B cell (primary cell): Measurements from ENCODE around the gene RER1. TPM values are rescaled to one million over a fixed set of nuclear protein-coding genes. Genes with fewer than 3 reads are reported as not detected.
"Not testable (repeated sequence)": the region's sequence is repeated elsewhere in the genome, so short reads cannot be mapped to it uniquely, and the experiment has no call there.

ENCODE experiments used
- ATAC-seq: fragments of 200-7000 bp; cut with Tn5 transposase; one replicate; pipeline ENCODE4 v1.10.0; 2021; ENCODE audit warnings: low read depth, mild to moderate bottlenecking, moderate number of reproducible peaks, moderate library complexity
- CTCF ChIA-PET: fragments of 350-600 bp; sonication (Branson Sonifier 250); formaldehyde crosslinking; loops from one replicate; lab custom pipeline; 2021; ENCODE audit warnings: antibody characterized with exemption, inconsistent platforms; lab: Charles Lee
- POLR2A ChIA-PET: fragments of 350-600 bp; sonication (Branson Sonifier 250); formaldehyde crosslinking; loops from one replicate; lab custom pipeline; 2021; ENCODE audit warnings: antibody characterized with exemption; lab: Charles Lee
- DNase-seq: peaks from one replicate; pipeline ENCODE4 v3.0.0; 2013
- H2AFZ ChIP-seq: 2 replicates; pipeline ENCODE4 v1.6.1; 2012; ENCODE audit warnings: mild to moderate bottlenecking, low read depth, low read length; ENCODE audit not compliant: insufficient read depth, poor library complexity, severe bottlenecking
- H3K27ac ChIP-seq, 2 donors: 1 replicate in 1 of 2; 2 replicates in 1 of 2; pipeline ENCODE4 v1.5.1; 2012 to 2013; ENCODE audit warnings: low read length in 2 of 2, mild to moderate bottlenecking in 2 of 2, moderate library complexity in 1 of 2
- H3K27me3 ChIP-seq, 4 experiments: fragments of 200-600 bp in 1 of 4; sonication (generic) in 1 of 4; replicated peaks in 1 of 4; 1 replicate in 2 of 4; 2 replicates in 2 of 4; pipeline versions ENCODE4 v1.6.1 to v1.7.0; 2013 to 2016; ENCODE audit warnings: low read length in 3 of 4, mild to moderate bottlenecking in 2 of 4, mixed read lengths in 1 of 4, moderate library complexity in 1 of 4; ENCODE audit not compliant: insufficient read depth in 4 of 4, control insufficient read depth in 3 of 4; ENCODE audit errors: control extremely low read depth in 1 of 4
- H3K36me3 ChIP-seq, 2 experiments: replicated peaks in 1 of 2; 1 replicate in 1 of 2; 2 replicates in 1 of 2; pipeline versions ENCODE4 v1.6.1 to v1.7.1; 2013; ENCODE audit warnings: low read length in 1 of 2; ENCODE audit not compliant: insufficient read depth in 2 of 2, control insufficient read depth in 1 of 2; ENCODE audit errors: control extremely low read depth in 1 of 2, extremely low read depth in 1 of 2
- H3K4me1 ChIP-seq, 2 donors: fragments of 200-600 bp in 1 of 2; sonication (generic) in 1 of 2; 1 replicate in 1 of 2; 2 replicates in 1 of 2; pipeline versions ENCODE4 v1.5.1 to v1.6.1; 2013 to 2017; ENCODE audit warnings: low read length in 2 of 2; ENCODE audit not compliant: control insufficient read depth in 2 of 2, insufficient read depth in 2 of 2
- H3K4me2 ChIP-seq: replicated peaks from 2 replicates; pipeline ENCODE3; 2012; ENCODE audit warnings: mild to moderate bottlenecking, low read depth, low read length; ENCODE audit not compliant: poor library complexity, severe bottlenecking
- H3K4me3 ChIP-seq, 5 experiments: fragments of 200-600 bp in 1 of 5; sonication (generic) in 1 of 5; 1 replicate in 3 of 5; 2 replicates in 2 of 5; pipeline versions ENCODE4 v1.5.1 to v1.7.0; 2011 to 2016; ENCODE audit warnings: low read length in 4 of 5, mild to moderate bottlenecking in 4 of 5, low read depth in 2 of 5, control low read depth in 1 of 5, moderate library complexity in 1 of 5; ENCODE audit not compliant: insufficient read depth in 1 of 5; ENCODE audit errors: control extremely low read depth in 1 of 5, extremely low read depth in 1 of 5
- H3K79me2 ChIP-seq: fragments of 200-600 bp; sonication (generic); one replicate; pipeline ENCODE4 v1.6.0; 2016; ENCODE audit warnings: low read length; ENCODE audit not compliant: control insufficient read depth, insufficient read depth
- H3K9ac ChIP-seq: fragments of 200-600 bp; sonication (generic); 2 replicates; pipeline ENCODE4 v1.6.1; 2017; ENCODE audit warnings: mild to moderate bottlenecking, low read length, moderate library complexity
- H3K9me3 ChIP-seq, 3 donors: one replicate each; pipeline versions ENCODE4 v1.6.1 to v1.7.1; 2013; ENCODE audit warnings: low read length in 2 of 3; ENCODE audit not compliant: control insufficient read depth in 2 of 3, insufficient read depth in 1 of 3; ENCODE audit errors: control extremely low read depth in 1 of 3
- H4K20me1 ChIP-seq: 2 replicates; pipeline ENCODE4 v1.6.0; 2012; ENCODE audit warnings: mild to moderate bottlenecking, low read length; ENCODE audit not compliant: insufficient read depth, control insufficient read depth, poor library complexity, severe bottlenecking
- H3K27ac Mint-ChIP-seq: one replicate; pipeline ENCODE4 v1.8.0; 2021; ENCODE audit warnings: mixed read lengths
- H3K27me3 Mint-ChIP-seq: one replicate; pipeline ENCODE4 v1.8.0; 2021; ENCODE audit warnings: mixed read lengths
- H3K4me1 Mint-ChIP-seq: one replicate; pipeline ENCODE4 v1.8.0; 2021; ENCODE audit warnings: mixed read lengths
- H3K4me3 Mint-ChIP-seq: one replicate; pipeline ENCODE4 v1.8.0; 2021; ENCODE audit warnings: mixed read lengths
- H3K9me3 Mint-ChIP-seq: one replicate; pipeline ENCODE4 v1.8.0; 2022; ENCODE audit warnings: mixed read lengths; ENCODE audit not compliant: insufficient read depth
- EZH2 ChIP-seq: IDR thresholded peaks from 2 replicates; pipeline ENCODE4 v1.6.1; 2012; ENCODE audit warnings: borderline replicate concordance, low read depth, mild to moderate bottlenecking, moderate library complexity, low read length; ENCODE audit not compliant: insufficient read depth, poor library complexity, severe bottlenecking
- WGBS: methylation state at CpG from one replicate; pipeline ENCODE4 v1.1.5; 2013; ENCODE audit warnings: missing lambda C conversion rate; ENCODE audit not compliant: insufficient coverage; 5-methylcytosine and 5-hydroxymethylcytosine counted together
- intact Hi-C: fragments of 100-400 bp; cut with micrococcal nuclease; formaldehyde crosslinking; loops from one replicate; pipeline ENCODE4 v1.10.0; 2022
- polyA plus RNA-seq: library from polyadenylated mRNA; depleted of rRNA; stranded (reverse); fragments of >200 nt; gene quantifications from 2 replicates; pipeline ENCODE4 v1.2.3, GENCODE V29; 2012
- total RNA-seq, 2 donors: library from RNA; stranded (reverse); fragments of 120-200 nt in 1 of 2; gene quantifications; 1 replicate in 1 of 2; 2 replicates in 1 of 2; pipeline versions ENCODE4 v1.2.3 to v1.2.4, GENCODE V29; 2013 to 2022
- TF ChIP-seq, protein P1 (sequence below): fragments of 200-600 bp; IDR thresholded peaks from one replicate; pipeline ENCODE4 v1.8.0; 2022; ENCODE audit warnings: antibody characterized with exemption, mild to moderate bottlenecking

Gene RER1
- total and polyA plus RNA-seq, 2 donors (not counting 1 experiment from before 2014, with no cell fraction given): 78.5 to 118 TPM

DNA sequence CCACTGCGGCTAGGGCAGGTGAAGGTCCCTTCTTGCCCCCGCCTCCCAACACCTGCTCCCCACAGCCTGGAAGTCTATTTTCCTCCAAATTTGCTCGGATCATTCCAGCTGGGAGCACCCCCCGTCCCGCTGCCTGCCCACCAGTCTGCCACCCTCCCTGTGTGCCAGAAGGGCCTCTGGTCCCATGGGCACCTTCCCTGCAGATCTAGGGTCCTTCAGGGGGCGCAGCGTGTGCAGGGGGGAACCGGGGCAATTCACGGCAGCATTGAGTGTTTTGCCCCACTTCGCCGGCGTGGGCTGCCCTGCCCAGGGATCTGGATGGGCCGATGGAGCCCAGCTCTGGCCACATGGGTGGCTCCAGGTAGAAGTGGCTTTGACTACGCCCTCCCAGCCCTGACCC, 47.0 kb downstream of the RER1 start:
- no peak overlapping the region for H3K9ac ChIP-seq

DNA sequence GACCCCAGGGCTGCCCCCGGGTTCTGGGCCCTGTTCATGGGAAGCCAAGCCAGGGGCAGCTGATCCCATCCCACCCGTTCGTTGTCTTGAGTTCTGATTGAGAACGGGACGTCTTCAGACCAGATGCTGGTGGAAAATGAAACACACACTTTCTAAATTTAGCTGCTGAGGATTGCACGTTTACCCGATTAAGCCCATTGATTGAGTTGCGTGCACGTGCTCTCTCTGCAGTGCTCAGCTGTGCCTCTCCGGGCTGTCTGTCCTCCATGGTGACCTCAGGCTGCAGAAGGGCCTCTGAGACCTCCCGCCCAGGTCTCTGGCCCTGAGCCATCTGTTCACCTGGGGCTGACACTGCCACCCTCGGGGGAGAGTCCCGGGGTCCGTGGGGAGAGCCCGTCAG, 47.7 kb downstream of the RER1 start:
- intact Hi-C loops: no loop called here
- H4K20me1 ChIP-seq: no peaks in the 10 kb centered on the region
- H3K79me2 ChIP-seq: no peaks in the 10 kb centered on the region
- no peak overlapping the region for H3K4me3 ChIP-seq
- Mint-ChIP-seq H3K4me1 (no peaks in the 10 kb centered on the region), H3K27me3 (no peaks in the 10 kb centered on the region), H3K4me3 (no peak overlapping the region), H3K9me3 (no peaks in the 10 kb centered on the region), H3K27ac (no peak overlapping the region)
- no peak for DNase-seq
- H3K9ac ChIP-seq: no peak overlapping the region
- CTCF ChIA-PET: no interaction called here
- H2AFZ ChIP-seq: no peak overlapping the region
- WGBS: 83% methylated on average over 15 of the region's 15 CpGs
- no peak overlapping the region for H3K27ac ChIP-seq
- POLR2A ChIA-PET: no interaction called here
- no peak overlapping the region for H3K4me2 ChIP-seq
- TF ChIP-seq, protein P1, sequence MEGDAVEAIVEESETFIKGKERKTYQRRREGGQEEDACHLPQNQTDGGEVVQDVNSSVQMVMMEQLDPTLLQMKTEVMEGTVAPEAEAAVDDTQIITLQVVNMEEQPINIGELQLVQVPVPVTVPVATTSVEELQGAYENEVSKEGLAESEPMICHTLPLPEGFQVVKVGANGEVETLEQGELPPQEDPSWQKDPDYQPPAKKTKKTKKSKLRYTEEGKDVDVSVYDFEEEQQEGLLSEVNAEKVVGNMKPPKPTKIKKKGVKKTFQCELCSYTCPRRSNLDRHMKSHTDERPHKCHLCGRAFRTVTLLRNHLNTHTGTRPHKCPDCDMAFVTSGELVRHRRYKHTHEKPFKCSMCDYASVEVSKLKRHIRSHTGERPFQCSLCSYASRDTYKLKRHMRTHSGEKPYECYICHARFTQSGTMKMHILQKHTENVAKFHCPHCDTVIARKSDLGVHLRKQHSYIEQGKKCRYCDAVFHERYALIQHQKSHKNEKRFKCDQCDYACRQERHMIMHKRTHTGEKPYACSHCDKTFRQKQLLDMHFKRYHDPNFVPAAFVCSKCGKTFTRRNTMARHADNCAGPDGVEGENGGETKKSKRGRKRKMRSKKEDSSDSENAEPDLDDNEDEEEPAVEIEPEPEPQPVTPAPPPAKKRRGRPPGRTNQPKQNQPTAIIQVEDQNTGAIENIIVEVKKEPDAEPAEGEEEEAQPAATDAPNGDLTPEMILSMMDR: no peak
- TF ChIP-seq EZH2: no peak
- H3K9me3 ChIP-seq: no peaks in the 10 kb centered on the region
- H3K4me1 ChIP-seq: peaks cover 0 to 5% of the 10 kb centered on the region in 2 donors
- H3K36me3 ChIP-seq: no peaks in the 10 kb centered on the region
- H3K27me3 ChIP-seq: peaks cover 0 to 22% (median 8%) of the 10 kb centered on the region in 4 experiments
- no peak for ATAC-seq

More for the DNA sequence above, 47.0 kb downstream of the RER1 start:
- TF ChIP-seq EZH2: no peak
- TF ChIP-seq, protein P1: no peak
- no peak for ATAC-seq
- Histone ChIP-seq H3K27me3 (peaks cover 0 to 18% (median 7%) of the 10 kb centered on the region in 4 experiments), H3K27ac (no peak overlapping the region), H3K9me3 (no peaks in the 10 kb centered on the region), H3K4me3 (no peak overlapping the region), H3K4me1 (peaks cover 0 to 5% of the 10 kb centered on the region in 2 donors), H3K36me3 (no peaks in the 10 kb centered on the region), H2AFZ (no peak overlapping the region), H3K4me2 (no peak overlapping the region), H3K79me2 (no peaks in the 10 kb centered on the region), H4K20me1 (no peaks in the 10 kb centered on the region)
- ChIA-PET POLR2A (no interaction called here), CTCF (no interaction called here)
- no peaks in the 10 kb centered on the region for H3K4me1 Mint-ChIP-seq
- no peaks in the 10 kb centered on the region for H3K27me3 Mint-ChIP-seq
- intact Hi-C loops: no loop called here
- H3K9me3 Mint-ChIP-seq: no peaks in the 10 kb centered on the region
- DNase-seq: no peak
- no peak overlapping the region for H3K4me3 Mint-ChIP-seq
- no peak overlapping the region for H3K27ac Mint-ChIP-seq
- WGBS: 91% methylated on average over 13 of the region's 14 CpGs

DNA sequence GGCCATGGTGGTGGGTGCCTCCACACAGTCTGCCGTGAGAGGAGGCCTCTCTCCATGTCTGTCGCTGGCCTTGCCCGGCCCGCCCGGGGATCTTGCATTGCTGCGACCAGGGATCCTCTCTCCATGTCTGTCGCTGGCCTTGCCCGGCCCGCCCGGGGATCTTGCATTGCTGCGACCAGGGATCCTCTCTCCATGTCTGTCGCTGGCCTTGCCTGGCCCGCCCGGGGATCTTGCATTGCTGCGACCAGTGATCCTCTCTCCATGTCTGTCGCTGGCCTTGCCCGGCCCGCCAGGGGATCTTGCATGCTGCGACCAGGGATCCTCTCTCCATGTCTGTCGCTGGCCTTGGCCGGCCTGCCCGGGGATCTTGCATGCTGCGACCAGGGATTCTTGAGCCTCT, 48.7 kb downstream of the RER1 start:
- H3K4me2 ChIP-seq, H3K27ac ChIP-seq, H4K20me1 ChIP-seq, POLR2A ChIA-PET, intact Hi-C loops, H3K36me3 ChIP-seq, H3K27ac Mint-ChIP-seq, H3K9me3 ChIP-seq, H2AFZ ChIP-seq, DNase-seq, H3K4me1 Mint-ChIP-seq, H3K4me1 ChIP-seq, H3K9ac ChIP-seq, H3K79me2 ChIP-seq, H3K9me3 Mint-ChIP-seq, CTCF ChIA-PET, H3K27me3 Mint-ChIP-seq, H3K4me3 ChIP-seq, ATAC-seq, H3K4me3 Mint-ChIP-seq: not testable (repeated sequence)
- peaks cover 0 to 27% (median 11%) of the 10 kb centered on the region in 4 experiments for H3K27me3 ChIP-seq
- 97% methylated on average over 16 of the region's 23 CpGs for WGBS
